Right lobe of liver (tissue), 6 donors: Measurements from ENCODE around the gene FANCC. TPM values are rescaled to one million over a fixed set of nuclear protein-coding genes. Genes with fewer than 3 reads are reported as not detected.
A peak's percentile ranks its signal among the peaks of the same experiment; 100 is the strongest.
"Not testable (repeated sequence)": the region's sequence is repeated elsewhere in the genome, so short reads cannot be mapped to it uniquely, and the experiment has no call there.

Experiments used
- ATAC-seq, 4 donors: fragments of 200-7000 bp; cut with Tn5 transposase; one replicate each; pipeline ENCODE4 v1.9.1; 2020; ENCODE audit warnings: mild to moderate bottlenecking in 4 of 4, moderate library complexity in 4 of 4
- DNase-seq, 3 donors: peaks; one replicate each; pipeline ENCODE4 v3.0.0-alpha.2; 2020
- H3K27ac ChIP-seq, 3 donors: fragments of 200-600 bp; one replicate each; pipeline ENCODE4 v1.8.0; 2022
- H3K27me3 ChIP-seq, 2 donors: fragments of 200-600 bp; one replicate each; pipeline ENCODE4 v1.8.0; 2022
- H3K36me3 ChIP-seq, 4 donors: fragments of 200-600 bp; sonication (generic) in 1 of 4; one replicate each; pipeline versions ENCODE4 v1.5.1 to v1.8.0; 2017 to 2022; ENCODE audit warnings: control low read depth in 1 of 4
- H3K4me1 ChIP-seq, 4 donors: fragments of 200-600 bp; sonication (generic) in 1 of 4; one replicate each; pipeline versions ENCODE4 v1.5.1 to v1.8.0; 2017 to 2022; ENCODE audit warnings: control low read depth in 1 of 4
- H3K4me3 ChIP-seq, 3 donors: fragments of 200-600 bp; one replicate each; pipeline ENCODE4 v1.8.0; 2022
- H3K9me3 ChIP-seq, 4 donors: fragments of 200-600 bp; sonication (generic) in 1 of 4; one replicate each; pipeline versions ENCODE4 v1.5.1 to v1.8.0; 2017 to 2022; ENCODE audit warnings: control low read depth in 1 of 4
- POLR2A ChIP-seq: fragments of 450-650 bp; IDR thresholded peaks from one replicate; pipeline ENCODE4 v1.6.1; 2017; ENCODE audit warnings: antibody characterized with exemption, mild to moderate bottlenecking
- WGBS: methylation state at CpG from one replicate; pipeline ENCODE4 v1.1.6; 2018; ENCODE audit warnings: low coverage, low lambda C conversion rate; ENCODE audit not compliant: insufficient coverage; ENCODE audit errors: missing lambda C conversion rate; 5-methylcytosine and 5-hydroxymethylcytosine counted together
- intact Hi-C, 2 donors: fragments of 100-400 bp; cut with DNase I; formaldehyde crosslinking; loops; one replicate each; pipeline versions ENCODE4 v1.11.2 to v1.14.1; 2022
- total RNA-seq, 6 experiments: library from RNA; depleted of rRNA in 2 of 6; stranded (reverse); fragments of >200 nt in 2 of 6; fragmentation: NEBNext Ultra II Directional in 3 of 6; extraction: Animal tissue kit (Norgen Biotek cat#: 25700) in 3 of 6; gene quantifications; one replicate each; pipeline versions ENCODE4 v1.1.0 to v1.2.4, GENCODE V29; 2016 to 2023
- TF ChIP-seq, protein P1 (sequence below), 4 donors: fragments of 200-600 bp in 3 of 4; fragments of 450-650 bp in 1 of 4; IDR thresholded peaks; one replicate each; pipeline versions ENCODE4 v1.5.1 to v1.8.0; 2016 to 2022; ENCODE audit warnings: antibody characterized with exemption in 4 of 4, mild to moderate bottlenecking in 2 of 4
- donor health status: DM: no; HTN: yes; CAD: no.
- donor health status: DM: no; HTN: no; CAD: no.
- donor health status: DM: no; HTN: no; CAD: no.
- donor health status: DM: no; HTN: yes; CAD: no.
- donor health status: DM: no; HTN: yes; CAD: no.

FANCC gene
- total RNA-seq, 6 experiments from 2014 or later: 8.1 to 27.9 (median 13.2) TPM

- no peak for ATAC-seq
- TF ChIP-seq, protein P1, sequence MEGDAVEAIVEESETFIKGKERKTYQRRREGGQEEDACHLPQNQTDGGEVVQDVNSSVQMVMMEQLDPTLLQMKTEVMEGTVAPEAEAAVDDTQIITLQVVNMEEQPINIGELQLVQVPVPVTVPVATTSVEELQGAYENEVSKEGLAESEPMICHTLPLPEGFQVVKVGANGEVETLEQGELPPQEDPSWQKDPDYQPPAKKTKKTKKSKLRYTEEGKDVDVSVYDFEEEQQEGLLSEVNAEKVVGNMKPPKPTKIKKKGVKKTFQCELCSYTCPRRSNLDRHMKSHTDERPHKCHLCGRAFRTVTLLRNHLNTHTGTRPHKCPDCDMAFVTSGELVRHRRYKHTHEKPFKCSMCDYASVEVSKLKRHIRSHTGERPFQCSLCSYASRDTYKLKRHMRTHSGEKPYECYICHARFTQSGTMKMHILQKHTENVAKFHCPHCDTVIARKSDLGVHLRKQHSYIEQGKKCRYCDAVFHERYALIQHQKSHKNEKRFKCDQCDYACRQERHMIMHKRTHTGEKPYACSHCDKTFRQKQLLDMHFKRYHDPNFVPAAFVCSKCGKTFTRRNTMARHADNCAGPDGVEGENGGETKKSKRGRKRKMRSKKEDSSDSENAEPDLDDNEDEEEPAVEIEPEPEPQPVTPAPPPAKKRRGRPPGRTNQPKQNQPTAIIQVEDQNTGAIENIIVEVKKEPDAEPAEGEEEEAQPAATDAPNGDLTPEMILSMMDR (IDR thresholded peaks at IDR 0.05): no peak
- TF ChIP-seq POLR2A: no peak
- intact Hi-C loops: loop anchor here in 1 of 2 donors (10.0 kb wide), 1 partner anchor 69 kb away; no protein-coding TSS in a partner anchor
- peaks cover 0 to 3% (median 0%) of the 10 kb centered on the region in 4 donors for H3K4me1 ChIP-seq
- 64% methylated on average over 2 of the region's 2 CpGs for WGBS
- H3K27ac ChIP-seq: no peak overlapping the region
- no peak overlapping the region for H3K4me3 ChIP-seq
- no peaks in the 10 kb centered on the region for H3K36me3 ChIP-seq
- no peaks in the 10 kb centered on the region for H3K9me3 ChIP-seq
- no peak for DNase-seq
- H3K27me3 ChIP-seq: no peaks in the 10 kb centered on the region
Measured at GRCh38 chr9:95333426-95333825, 15.9 kb upstream of the FANCC start.

DNA sequence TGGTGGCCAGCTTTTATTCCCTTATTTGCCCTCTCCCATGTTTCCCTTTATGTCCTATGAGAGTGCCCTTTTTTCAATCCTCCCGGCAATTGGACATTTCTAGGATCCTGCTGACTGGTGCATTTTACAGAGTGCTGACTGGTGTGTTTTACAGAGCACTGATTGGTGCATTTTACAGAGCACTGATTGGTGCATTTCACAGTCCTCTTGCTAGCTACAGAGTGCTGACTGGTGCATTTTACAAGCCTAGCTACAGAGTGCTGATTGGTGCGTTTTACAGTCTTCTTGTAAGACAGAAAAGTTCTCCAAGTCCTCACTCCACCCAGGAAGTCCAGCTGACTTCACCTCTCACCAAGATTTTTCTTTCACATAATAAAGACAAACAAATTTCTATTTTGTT, 15.4 kb upstream of the FANCC start:
- no peak overlapping the region for H3K27ac ChIP-seq
- intact Hi-C loops: loop anchor here in 1 of 2 donors (10.0 kb wide), 1 partner anchor 68 kb away; no protein-coding TSS in a partner anchor
- ATAC-seq: no peak
- DNase-seq: no peak
- TF ChIP-seq, protein P1 (IDR thresholded peaks at IDR 0.05): no peak
- TF ChIP-seq POLR2A: no peak
- no peaks in the 10 kb centered on the region for H3K9me3 ChIP-seq
- no peaks in the 10 kb centered on the region for H3K27me3 ChIP-seq
- 56% methylated on average over 1 of the region's 2 CpGs for WGBS
- no peak overlapping the region for H3K4me3 ChIP-seq
- peaks cover 0 to 3% (median 0%) of the 10 kb centered on the region in 4 donors for H3K4me1 ChIP-seq
- H3K36me3 ChIP-seq: no peaks in the 10 kb centered on the region

DNA sequence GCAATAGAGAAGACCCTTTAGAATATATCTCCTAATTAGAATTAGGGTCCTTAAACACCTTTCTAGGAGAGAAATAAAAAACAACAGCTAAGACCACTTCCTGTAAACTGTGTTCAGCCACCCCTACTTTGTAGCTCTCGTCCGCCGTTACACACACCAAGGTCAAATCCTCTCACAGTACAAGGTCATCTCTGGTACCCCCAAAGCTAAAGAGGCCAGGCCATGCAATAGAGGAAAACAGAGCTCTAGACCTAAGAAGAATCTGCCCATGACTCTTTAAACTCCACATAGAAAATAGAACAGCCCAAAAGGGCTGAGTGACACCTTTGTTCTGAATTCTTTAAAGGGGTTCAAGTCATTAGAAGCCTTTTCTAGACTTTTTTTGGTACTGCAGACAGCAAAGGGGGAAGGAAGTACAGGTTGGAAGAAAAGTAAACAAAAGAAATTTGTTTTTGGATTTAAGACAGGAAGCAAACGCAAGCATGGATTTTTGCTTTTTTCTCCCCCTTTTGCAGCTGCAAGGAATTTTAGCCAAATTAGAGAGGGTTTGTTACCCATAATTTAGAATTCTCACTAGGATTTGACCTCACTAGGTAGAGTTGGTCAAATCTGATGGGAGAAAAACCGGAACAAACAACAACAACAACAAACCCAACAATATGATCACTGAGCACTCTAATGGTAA, 13.4 kb upstream of the FANCC start:
- H3K36me3 ChIP-seq: no peaks in the 10 kb centered on the region
- DNase-seq (no peak), ATAC-seq (no peak)
- H3K4me3 ChIP-seq: no peak overlapping the region
- TF ChIP-seq POLR2A: no peak
- TF ChIP-seq, protein P1 (IDR thresholded peaks at IDR 0.05): no peak
- H3K27ac ChIP-seq: no peak overlapping the region
- no peaks in the 10 kb centered on the region for H3K4me1 ChIP-seq
- no peaks in the 10 kb centered on the region for H3K9me3 ChIP-seq
- H3K27me3 ChIP-seq: no peaks in the 10 kb centered on the region
- WGBS: 73% methylated on average over 5 of the region's 5 CpGs
- intact Hi-C loops: loop anchor here in 1 of 2 donors (10.0 kb wide), 1 partner anchor 66 kb away; no protein-coding TSS in a partner anchor

- DNase-seq, H3K36me3 ChIP-seq, H3K4me3 ChIP-seq, H3K27ac ChIP-seq, intact Hi-C loops, H3K4me1 ChIP-seq, H3K9me3 ChIP-seq, H3K27me3 ChIP-seq: not testable (repeated sequence)
- WGBS: 59% methylated on average over 6 of the region's 6 CpGs
- peak in 1 of 4 donors; percentile 30 for ATAC-seq
Measured at GRCh38 chr9:95329061-95329460, 11.6 kb upstream of the FANCC start.

- H3K4me1 ChIP-seq: no peaks in the 10 kb centered on the region
- WGBS: no CpG with 5 or more reads among the region's 1 CpG
- H3K36me3 ChIP-seq: no peaks in the 10 kb centered on the region
- H3K27ac ChIP-seq: no peak overlapping the region
- TF ChIP-seq, protein P1 (IDR thresholded peaks at IDR 0.05): no peak
- no peak for TF ChIP-seq POLR2A
- H3K9me3 ChIP-seq: no peaks in the 10 kb centered on the region
- ATAC-seq (no peak), DNase-seq (no peak)
- H3K4me3 ChIP-seq: no peak overlapping the region
- H3K27me3 ChIP-seq: no peaks in the 10 kb centered on the region
- intact Hi-C loops: no loop called here
Measured at GRCh38 chr9:95327239-95327865, 9.8 kb upstream of the FANCC start.
